HEK293 (cell line): ENCODE measurements around the gene INSYN2B.

ENCODE experiments used
- CTCF ChIP-seq: fragments of 450-650 bp; formaldehyde crosslinking; IDR thresholded peaks from 2 replicates; pipeline ENCODE4 v1.5.1; 2016; ENCODE audit warnings: missing biosample characterization, missing genetic modification characterization
- ZBTB44 ChIP-seq: fragments of 450-650 bp; IDR thresholded peaks from 2 replicates; pipeline ENCODE4 v1.5.1; 2018; ENCODE audit warnings: missing biosample characterization, mild to moderate bottlenecking, missing genetic modification characterization
- ZBTB8A ChIP-seq: fragments of 450-650 bp; formaldehyde crosslinking; IDR thresholded peaks from 2 replicates; pipeline ENCODE4 v1.5.1; 2016; ENCODE audit warnings: missing biosample characterization, missing genetic modification characterization
- ZFP3 ChIP-seq: fragments of 450-650 bp; formaldehyde crosslinking; IDR thresholded peaks from 2 replicates; pipeline ENCODE4 v1.5.1; 2016; ENCODE audit warnings: low read depth, missing biosample characterization, missing genetic modification characterization
- ZNF138 ChIP-seq: fragments of 450-650 bp; formaldehyde crosslinking; IDR thresholded peaks from 2 replicates; pipeline ENCODE4 v1.5.1; 2016; ENCODE audit warnings: missing biosample characterization, missing genetic modification characterization, borderline replicate concordance
- ZNF274 ChIP-seq, 2 experiments: fragments of 200-500 bp in 1 of 2; fragments of 450-650 bp in 1 of 2; sonication (Bioruptor generic) in 1 of 2; formaldehyde crosslinking in 1 of 2; IDR thresholded peaks; 2 replicates each; pipeline versions ENCODE4 v1.5.1 to v1.6.1; 2014 to 2016; ENCODE audit warnings: borderline replicate concordance in 1 of 2, inconsistent platforms in 1 of 2, low read length in 1 of 2, missing biosample characterization in 1 of 2, missing genetic modification characterization in 1 of 2
- ZNF280C ChIP-seq: fragments of 450-650 bp; formaldehyde crosslinking; IDR thresholded peaks from 2 replicates; pipeline ENCODE4 v1.5.1; 2016; ENCODE audit warnings: missing biosample characterization, missing genetic modification characterization
- ZNF366 ChIP-seq: fragments of 450-650 bp; formaldehyde crosslinking; conservative IDR thresholded peaks from 2 replicates; pipeline ENCODE4 v1.5.1; 2016; ENCODE audit warnings: missing biosample characterization, missing genetic modification characterization
- ZNF513 ChIP-seq: fragments of 450-650 bp; IDR thresholded peaks from 2 replicates; pipeline ENCODE4 v1.5.1; 2018; ENCODE audit warnings: missing biosample characterization, missing genetic modification characterization

- TF ChIP-seq CTCF = no peak
- TF ChIP-seq ZNF366 (tag by site-specific recombination) = no peak
- TF ChIP-seq ZNF274 (IDR thresholded peaks at IDR 0.05; ENCODE audit: low read length) = no peak
- no peak for TF ChIP-seq ZNF274 (tag by site-specific recombination; IDR thresholded peaks at IDR 0.05; ENCODE audit: borderline replicate concordance)
- TF ChIP-seq ZFP3 (tag by site-specific recombination) = no peak
- no peak for TF ChIP-seq ZBTB44 (tag by site-specific recombination)
- no peak for TF ChIP-seq ZNF138 (tag by site-specific recombination)
- no peak for TF ChIP-seq ZNF513
- TF ChIP-seq ZBTB8A (tag by site-specific recombination) = no peak
- TF ChIP-seq ZNF280C = no peak
These were observed 105.1 kb downstream of the INSYN2B start for GRCh38 chr5:169875091-169875728.
